Upper lobe of left lung (tissue), 6 donors: ENCODE measurements around the gene MRPL14. TPM values are rescaled to one million over a fixed set of nuclear protein-coding genes. Genes with fewer than 3 reads are reported as not detected.

Experiments
- ATAC-seq, 2 donors: fragments of 200-7000 bp; cut with Tn5 transposase; one replicate each; pipeline ENCODE4 v1.9.1; 2022; ENCODE audit warnings: mild to moderate bottlenecking in 2 of 2, moderate library complexity in 2 of 2; ENCODE audit not compliant: low FRiP score in 2 of 2
- DNase-seq, 2 donors: peaks; one replicate each; pipeline ENCODE4 v3.0.0-alpha.2; 2019 to 2020
- H3K27ac ChIP-seq, 4 donors: fragments of 200-600 bp; sonication (generic); one replicate each; pipeline ENCODE4 v1.5.1; 2016 to 2019
- H3K27me3 ChIP-seq, 4 donors: fragments of 200-600 bp; sonication (generic); one replicate each; pipeline ENCODE4 v1.5.1; 2017 to 2019
- H3K36me3 ChIP-seq, 4 donors: fragments of 200-600 bp; sonication (generic); one replicate each; pipeline ENCODE4 v1.5.1; 2016 to 2019
- H3K4me1 ChIP-seq, 4 donors: fragments of 200-600 bp; sonication (generic); one replicate each; pipeline ENCODE4 v1.5.1; 2018 to 2019
- H3K4me3 ChIP-seq, 4 donors: fragments of 200-600 bp; sonication (generic); one replicate each; pipeline ENCODE4 v1.5.1; 2017 to 2019; ENCODE audit warnings: mild to moderate bottlenecking in 2 of 4, moderate library complexity in 1 of 4
- H3K9me3 ChIP-seq, 4 donors: fragments of 200-600 bp; sonication (generic); one replicate each; pipeline ENCODE4 v1.5.1; 2018 to 2019
- EP300 ChIP-seq, 4 donors: sonication (generic); formaldehyde crosslinking; IDR thresholded peaks; one replicate each; pipeline ENCODE4 v1.5.1; 2017; ENCODE audit warnings: antibody characterized with exemption in 4 of 4, control low read depth in 2 of 4
- POLR2A ChIP-seq, 4 donors: fragments of 450-650 bp; IDR thresholded peaks; one replicate each; pipeline ENCODE4 v1.5.1; 2016 to 2017; ENCODE audit warnings: antibody characterized with exemption in 4 of 4, mild to moderate bottlenecking in 2 of 4
- POLR2AphosphoS5 ChIP-seq, 2 donors: sonication (generic); formaldehyde crosslinking; IDR thresholded peaks; one replicate each; pipeline ENCODE4 v1.5.1; 2017; ENCODE audit warnings: antibody characterized with exemption in 2 of 2
- WGBS, 2 donors: methylation state at CpG; one replicate each; pipeline ENCODE4 v1.1.5; 2017 to 2018; 5-methylcytosine and 5-hydroxymethylcytosine counted together
- total RNA-seq, 6 donors: library from RNA; depleted of rRNA in 4 of 6; stranded (reverse); fragments of >200 nt in 4 of 6; gene quantifications; one replicate each; pipeline versions ENCODE4 v1.1.0 to v1.2.1, GENCODE V29; 2016 to 2021
- TF ChIP-seq, protein P1 (sequence below), 6 experiments: fragments of 450-650 bp in 4 of 6; fragments of 200-600 bp in 2 of 6; sonication (generic) in 2 of 6; IDR thresholded peaks; one replicate each; pipeline ENCODE4 v1.5.1; 2016 to 2019; ENCODE audit warnings: antibody characterized with exemption in 6 of 6
- donor health status: DM: no; HTN: no; CAD: no; lungs with moderate emphysema.
- donor health status: DM: no; HTN: yes; CAD: no; lungs with severe emphysema.

The MRPL14 gene
- total RNA-seq, 6 donors from 2014 or later = 89.1 to 164 (median 97.7) TPM

DNA sequence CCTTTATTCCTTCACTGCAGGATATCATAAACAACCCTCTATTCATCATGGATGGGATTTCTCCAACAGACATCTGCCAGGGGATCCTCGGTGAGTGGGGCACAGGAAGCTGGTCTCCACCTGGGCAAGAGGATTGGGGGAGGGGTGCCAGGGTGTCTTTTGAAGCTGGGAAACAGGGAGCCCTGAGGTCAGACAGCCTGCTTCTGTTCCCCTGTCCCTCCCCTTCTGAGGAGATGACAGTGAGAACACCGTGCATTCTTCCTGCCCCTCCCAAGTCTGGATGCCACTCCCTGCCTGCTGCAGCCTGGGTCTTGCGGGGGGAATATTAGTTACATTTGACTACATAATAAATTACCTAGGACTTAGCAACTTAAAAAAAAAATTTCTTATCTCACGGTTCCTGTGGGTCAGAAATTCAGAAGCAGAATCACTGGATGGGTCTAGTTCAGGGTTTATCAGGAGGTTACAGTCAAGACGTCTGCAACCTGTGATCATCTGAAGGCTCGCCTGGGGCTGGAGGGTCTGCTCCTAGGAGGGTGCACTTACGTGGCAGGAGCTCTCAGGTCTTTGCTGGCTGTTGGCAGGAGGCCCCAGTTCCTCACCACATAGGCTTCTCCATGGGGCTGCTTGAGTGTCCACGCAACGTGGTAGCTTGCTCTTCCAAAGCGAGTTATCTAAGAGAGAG is 42.8 kb upstream of the MRPL14 start:
- Histone ChIP-seq H3K4me3 (no peak overlapping the region), H3K27ac (no peak overlapping the region), H3K36me3 (no peaks in the 10 kb centered on the region), H3K4me1 (peaks cover 0 to 5% (median 0%) of the 10 kb centered on the region in 4 donors), H3K27me3 (no peaks in the 10 kb centered on the region), H3K9me3 (no peaks in the 10 kb centered on the region)
- ATAC-seq (no peak), DNase-seq (no peak)
- 80% methylated on average over 9 to 10 of the region's 10 CpGs for WGBS, 2 donors
- TF ChIP-seq POLR2A (IDR thresholded peaks at IDR 0.05) = no peak
- TF ChIP-seq, protein P1, sequence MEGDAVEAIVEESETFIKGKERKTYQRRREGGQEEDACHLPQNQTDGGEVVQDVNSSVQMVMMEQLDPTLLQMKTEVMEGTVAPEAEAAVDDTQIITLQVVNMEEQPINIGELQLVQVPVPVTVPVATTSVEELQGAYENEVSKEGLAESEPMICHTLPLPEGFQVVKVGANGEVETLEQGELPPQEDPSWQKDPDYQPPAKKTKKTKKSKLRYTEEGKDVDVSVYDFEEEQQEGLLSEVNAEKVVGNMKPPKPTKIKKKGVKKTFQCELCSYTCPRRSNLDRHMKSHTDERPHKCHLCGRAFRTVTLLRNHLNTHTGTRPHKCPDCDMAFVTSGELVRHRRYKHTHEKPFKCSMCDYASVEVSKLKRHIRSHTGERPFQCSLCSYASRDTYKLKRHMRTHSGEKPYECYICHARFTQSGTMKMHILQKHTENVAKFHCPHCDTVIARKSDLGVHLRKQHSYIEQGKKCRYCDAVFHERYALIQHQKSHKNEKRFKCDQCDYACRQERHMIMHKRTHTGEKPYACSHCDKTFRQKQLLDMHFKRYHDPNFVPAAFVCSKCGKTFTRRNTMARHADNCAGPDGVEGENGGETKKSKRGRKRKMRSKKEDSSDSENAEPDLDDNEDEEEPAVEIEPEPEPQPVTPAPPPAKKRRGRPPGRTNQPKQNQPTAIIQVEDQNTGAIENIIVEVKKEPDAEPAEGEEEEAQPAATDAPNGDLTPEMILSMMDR (IDR thresholded peaks at IDR 0.05) = no peak
- no peak for TF ChIP-seq EP300 (IDR thresholded peaks at IDR 0.05)
- peak in 1 of 2 donors; percentile 14 for TF ChIP-seq POLR2AphosphoS5 (IDR thresholded peaks at IDR 0.05)

DNA sequence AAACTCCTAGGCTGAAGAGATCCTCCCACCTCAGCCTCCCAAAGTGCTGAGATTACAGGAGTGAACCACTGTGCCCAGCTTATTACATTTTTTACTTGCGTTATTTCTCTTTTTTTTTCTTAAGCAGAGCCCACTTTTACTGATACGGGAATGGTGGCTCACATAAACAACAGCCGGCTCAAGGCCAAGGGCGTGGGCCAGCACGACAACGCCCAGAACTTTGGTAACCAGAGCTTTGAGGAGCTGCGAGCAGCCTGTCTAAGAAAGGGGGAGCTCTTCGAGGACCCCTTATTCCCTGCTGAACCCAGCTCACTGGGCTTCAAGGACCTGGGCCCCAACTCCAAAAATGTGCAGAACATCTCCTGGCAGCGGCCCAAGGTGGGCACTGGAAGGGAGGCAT is 41.9 kb upstream of the MRPL14 start:
- no peaks in the 10 kb centered on the region for H3K36me3 ChIP-seq
- no peak overlapping the region for H3K4me3 ChIP-seq
- DNase-seq (no peak), ATAC-seq (no peak)
- H3K27ac ChIP-seq = no peak overlapping the region
- H3K4me1 ChIP-seq = peaks cover 0 to 5% (median 0%) of the 10 kb centered on the region in 4 donors
- TF ChIP-seq POLR2A (IDR thresholded peaks at IDR 0.05) = no peak
- TF ChIP-seq, protein P1 (IDR thresholded peaks at IDR 0.05) = no peak
- no peaks in the 10 kb centered on the region for H3K27me3 ChIP-seq
- WGBS, 2 donors = 59 to 69% methylated on average over 9 of the region's 9 CpGs
- no peaks in the 10 kb centered on the region for H3K9me3 ChIP-seq

DNA sequence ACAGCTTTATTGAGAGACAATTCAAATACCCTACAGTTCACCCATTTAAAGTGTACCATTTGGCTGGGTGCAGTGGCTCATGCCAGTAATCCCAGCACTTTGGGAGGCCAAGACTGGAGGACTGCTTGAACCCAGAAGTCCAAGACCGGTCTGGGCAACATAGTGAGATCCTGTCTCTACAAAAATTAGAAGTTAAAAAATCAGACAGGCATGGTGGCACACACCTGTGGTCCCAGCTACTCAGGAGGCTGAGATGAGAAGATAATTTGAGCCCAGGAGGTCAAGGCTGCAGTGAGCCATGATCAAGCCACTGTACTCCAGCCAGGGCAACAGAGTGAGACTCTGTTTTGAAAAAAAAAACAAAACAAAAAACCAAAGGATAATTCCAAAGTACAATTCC is 40.3 kb upstream of the MRPL14 start:
- no peak for ATAC-seq
- Histone ChIP-seq H3K27ac (no peak overlapping the region), H3K27me3 (no peaks in the 10 kb centered on the region), H3K4me3 (no peak overlapping the region), H3K9me3 (no peaks in the 10 kb centered on the region), H3K36me3 (no peaks in the 10 kb centered on the region), H3K4me1 (peaks cover 0 to under 1% (median 0%) of the 10 kb centered on the region in 4 donors)
- 93 to 95% methylated on average over 1 of the region's 1 CpG for WGBS, 2 donors
- TF ChIP-seq POLR2AphosphoS5 (IDR thresholded peaks at IDR 0.05) (no peak), POLR2A (IDR thresholded peaks at IDR 0.05) (no peak), EP300 (IDR thresholded peaks at IDR 0.05) (no peak)
- TF ChIP-seq, protein P1 (IDR thresholded peaks at IDR 0.05) = no peak
- DNase-seq = no peak

DNA sequence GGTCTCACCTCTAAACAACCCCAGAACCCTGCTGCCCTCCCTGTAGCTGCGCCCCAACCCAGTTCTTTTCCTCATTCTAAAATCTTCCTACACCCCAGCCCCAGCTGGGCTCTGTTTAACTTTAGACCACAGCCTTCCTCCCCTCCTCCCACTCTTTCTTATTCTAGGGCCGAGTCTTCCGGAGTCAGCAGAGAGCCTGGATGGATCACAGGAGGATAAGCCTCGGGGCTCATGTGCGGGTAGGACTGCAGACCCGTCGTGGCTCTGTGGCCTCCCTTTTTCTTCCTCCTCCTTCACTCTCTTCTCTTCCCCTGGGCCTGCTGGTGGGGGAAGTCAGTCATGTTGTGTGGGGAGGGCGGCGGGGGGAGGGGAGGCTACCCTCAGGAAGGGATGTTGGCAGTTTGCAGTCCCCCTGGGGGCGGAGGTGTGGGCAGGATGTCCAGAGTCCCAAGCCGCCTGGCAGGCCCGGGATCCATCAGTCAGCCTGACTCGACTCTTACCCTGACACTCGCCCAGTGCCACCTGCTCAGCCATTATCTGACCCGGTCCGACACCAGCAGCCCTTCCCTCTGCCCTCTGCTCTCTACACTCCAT is 39.4 kb upstream of the MRPL14 start:
- H3K9me3 ChIP-seq = no peaks in the 10 kb centered on the region
- WGBS, 2 donors = 34 to 48% methylated on average over 13 to 16 of the region's 16 CpGs

More for the DNA sequence above, 39.4 kb upstream of the MRPL14 start:
- ATAC-seq = no peak
- no peak for DNase-seq
- Histone ChIP-seq H3K4me3 (no peak overlapping the region), H3K27ac (no peak overlapping the region), H3K4me1 (no peaks in the 10 kb centered on the region), H3K27me3 (no peaks in the 10 kb centered on the region), H3K36me3 (no peaks in the 10 kb centered on the region)
- TF ChIP-seq POLR2A (IDR thresholded peaks at IDR 0.05) = no peak
- TF ChIP-seq POLR2AphosphoS5 (IDR thresholded peaks at IDR 0.05) = no peak
- TF ChIP-seq, protein P1 (IDR thresholded peaks at IDR 0.05) = no peak
- TF ChIP-seq EP300 (IDR thresholded peaks at IDR 0.05) = no peak
